ENCODE results near the gene KRTAP10-10.
"Not testable (repeated sequence)": the region's sequence is repeated elsewhere in the genome, so short reads cannot be mapped to it uniquely, and the experiment has no call there.

KRTAP10-10 gene

DNA sequence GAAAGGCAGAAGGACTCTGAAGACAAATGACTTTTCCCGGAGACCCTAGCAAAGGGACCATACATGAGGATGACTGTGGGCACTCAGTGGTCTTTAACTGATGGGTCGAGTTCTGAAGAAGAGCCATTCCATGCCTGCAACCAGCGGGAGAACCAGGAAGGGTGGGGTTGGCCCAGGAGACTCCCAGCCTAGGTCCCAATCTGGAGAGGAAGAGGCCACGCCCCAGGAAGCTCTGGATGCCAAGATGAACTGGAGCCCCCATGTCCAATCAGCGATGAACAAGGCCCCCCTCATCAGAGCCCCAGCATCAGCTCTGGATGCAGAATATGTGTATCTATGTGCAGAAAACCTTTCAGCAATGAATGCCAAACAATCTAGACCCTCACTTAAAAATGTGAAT is 3.6 kb downstream of the KRTAP10-10 start:
- H3K9me2 ChIP-seq (replicated peaks; ENCODE audit: insufficient read depth, low read length), result no peaks in the 10 kb centered on the region
- peaks cover 80% of the 10 kb centered on the region for H3K27me3 ChIP-seq (replicated peaks; ENCODE audit: insufficient read depth, low read length)
- H3F3A ChIP-seq (ENCODE audit: insufficient read depth, low read length), result no peaks in the 10 kb centered on the region
- no peak for TF ChIP-seq EZH2 (optimal IDR thresholded peaks at IDR 0.05; ENCODE audit: low read depth, low read length)
- TF ChIP-seq, protein P1, sequence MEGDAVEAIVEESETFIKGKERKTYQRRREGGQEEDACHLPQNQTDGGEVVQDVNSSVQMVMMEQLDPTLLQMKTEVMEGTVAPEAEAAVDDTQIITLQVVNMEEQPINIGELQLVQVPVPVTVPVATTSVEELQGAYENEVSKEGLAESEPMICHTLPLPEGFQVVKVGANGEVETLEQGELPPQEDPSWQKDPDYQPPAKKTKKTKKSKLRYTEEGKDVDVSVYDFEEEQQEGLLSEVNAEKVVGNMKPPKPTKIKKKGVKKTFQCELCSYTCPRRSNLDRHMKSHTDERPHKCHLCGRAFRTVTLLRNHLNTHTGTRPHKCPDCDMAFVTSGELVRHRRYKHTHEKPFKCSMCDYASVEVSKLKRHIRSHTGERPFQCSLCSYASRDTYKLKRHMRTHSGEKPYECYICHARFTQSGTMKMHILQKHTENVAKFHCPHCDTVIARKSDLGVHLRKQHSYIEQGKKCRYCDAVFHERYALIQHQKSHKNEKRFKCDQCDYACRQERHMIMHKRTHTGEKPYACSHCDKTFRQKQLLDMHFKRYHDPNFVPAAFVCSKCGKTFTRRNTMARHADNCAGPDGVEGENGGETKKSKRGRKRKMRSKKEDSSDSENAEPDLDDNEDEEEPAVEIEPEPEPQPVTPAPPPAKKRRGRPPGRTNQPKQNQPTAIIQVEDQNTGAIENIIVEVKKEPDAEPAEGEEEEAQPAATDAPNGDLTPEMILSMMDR (IDR thresholded peaks at IDR 0.05; ENCODE audit: low read length), result no peak
- TF ChIP-seq EZH2phosphoT487 (IDR thresholded peaks at IDR 0.05; ENCODE audit: low read length), result no peak
- H3K4me1 ChIP-seq (ENCODE audit: low read length), result no peaks in the 10 kb centered on the region
- H3K27ac ChIP-seq (ENCODE audit: low read length), result no peak overlapping the region
- H3K9me3 ChIP-seq (replicated peaks; ENCODE audit: insufficient read depth, low read length), result no peaks in the 10 kb centered on the region; the same call in 1 of the 2 replicates
- DNase-seq, result no peak
- no peak overlapping the region for H3K4me3 ChIP-seq (ENCODE audit: low read length)
- no peaks in the 10 kb centered on the region for H3K36me3 ChIP-seq (replicated peaks; ENCODE audit: insufficient read depth, low read length)
- H2AFZ ChIP-seq (ENCODE audit: low read length), result no peak overlapping the region
- no peak overlapping the region for H3K4me2 ChIP-seq (ENCODE audit: low read depth, low read length)
- H3K9ac ChIP-seq (ENCODE audit: low read length), result no peak overlapping the region
- H4K20me1 ChIP-seq (ENCODE audit: insufficient read depth, low read length), result no peaks in the 10 kb centered on the region
- H3K79me2 ChIP-seq (ENCODE audit: low read length), result no peaks in the 10 kb centered on the region

DNA sequence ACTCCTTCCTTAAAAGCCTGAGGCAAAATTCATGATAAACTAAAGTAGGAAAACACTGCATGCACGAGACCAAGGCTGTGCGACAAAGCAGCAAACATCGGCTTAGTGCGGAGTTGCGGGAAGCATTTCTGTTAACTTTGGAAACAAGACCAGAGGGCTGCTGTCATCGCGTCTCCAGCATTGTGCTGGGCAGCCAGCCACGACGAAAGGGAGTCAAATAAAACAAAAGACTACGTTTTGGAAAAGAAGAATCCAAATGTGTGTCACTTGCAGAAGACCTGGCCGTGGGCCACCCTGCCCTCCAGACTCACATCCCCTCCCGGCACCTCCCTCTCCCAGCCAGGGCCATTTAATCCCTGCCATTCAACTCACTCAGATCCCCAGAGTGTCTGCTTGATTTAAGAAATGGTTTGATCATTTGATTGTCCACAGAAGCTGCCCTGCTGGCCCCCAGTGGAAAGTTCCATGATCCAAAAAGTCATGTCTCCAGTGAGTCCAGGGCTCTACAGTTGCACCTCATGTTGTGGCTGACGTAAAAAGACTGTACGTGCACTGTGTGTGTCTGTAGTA is 6.7 kb downstream of the KRTAP10-10 start:
- Histone ChIP-seq H2AFZ (ENCODE audit: low read length) (no peak overlapping the region), H3K27me3 (replicated peaks; ENCODE audit: insufficient read depth, low read length) (peaks cover 93% of the 10 kb centered on the region), H3K4me2 (ENCODE audit: low read depth, low read length) (no peak overlapping the region), H3K4me3 (ENCODE audit: low read length) (no peak overlapping the region), H3K9me3 (replicated peaks; ENCODE audit: insufficient read depth, low read length) (no peaks in the 10 kb centered on the region; the same call in 1 of the 2 replicates), H4K20me1 (ENCODE audit: insufficient read depth, low read length) (no peaks in the 10 kb centered on the region), H3K27ac (ENCODE audit: low read length) (no peak overlapping the region), H3K79me2 (ENCODE audit: low read length) (no peaks in the 10 kb centered on the region), H3K9me2 (replicated peaks; ENCODE audit: insufficient read depth, low read length) (no peaks in the 10 kb centered on the region), H3K36me3 (replicated peaks; ENCODE audit: insufficient read depth, low read length) (no peaks in the 10 kb centered on the region), H3F3A (ENCODE audit: insufficient read depth, low read length) (no peaks in the 10 kb centered on the region), H3K9ac (ENCODE audit: low read length) (no peak overlapping the region), H3K4me1 (ENCODE audit: low read length) (no peaks in the 10 kb centered on the region)
- DNase-seq, result no peak
- TF ChIP-seq, protein P1 (IDR thresholded peaks at IDR 0.05; ENCODE audit: low read length), result no peak
- no peak for TF ChIP-seq EZH2 (optimal IDR thresholded peaks at IDR 0.05; ENCODE audit: low read depth, low read length)
- no peak for TF ChIP-seq EZH2phosphoT487 (IDR thresholded peaks at IDR 0.05; ENCODE audit: low read length)

GRCh38 chr21:44644878-44645277 is 7.7 kb downstream of the KRTAP10-10 start:
- TF ChIP-seq, protein P1 (IDR thresholded peaks at IDR 0.05; ENCODE audit: low read length), result no peak
- DNase-seq, result no peak
- Histone ChIP-seq H3K9me2 (replicated peaks; ENCODE audit: insufficient read depth, low read length) (no peaks in the 10 kb centered on the region), H3K9ac (ENCODE audit: low read length) (no peak overlapping the region), H4K20me1 (ENCODE audit: insufficient read depth, low read length) (no peaks in the 10 kb centered on the region), H3K27ac (ENCODE audit: low read length) (no peak overlapping the region), H3K79me2 (ENCODE audit: low read length) (no peaks in the 10 kb centered on the region), H3F3A (ENCODE audit: insufficient read depth, low read length) (no peaks in the 10 kb centered on the region), H3K4me3 (ENCODE audit: low read length) (no peak overlapping the region), H3K36me3 (replicated peaks; ENCODE audit: insufficient read depth, low read length) (no peaks in the 10 kb centered on the region), H3K27me3 (replicated peaks; ENCODE audit: insufficient read depth, low read length) (peaks cover 95% of the 10 kb centered on the region), H3K4me1 (ENCODE audit: low read length) (no peaks in the 10 kb centered on the region), H3K4me2 (ENCODE audit: low read depth, low read length) (no peak overlapping the region), H2AFZ (ENCODE audit: low read length) (no peak overlapping the region), H3K9me3 (replicated peaks; ENCODE audit: insufficient read depth, low read length) (no peaks in the 10 kb centered on the region; the same call in 1 of the 2 replicates)

- not testable (repeated sequence) for H3K27ac ChIP-seq (ENCODE audit: low read length); H3K4me3 ChIP-seq (ENCODE audit: low read length); H3K9me3 ChIP-seq (replicated peaks; ENCODE audit: insufficient read depth, low read length); H2AFZ ChIP-seq (ENCODE audit: low read length); H3K79me2 ChIP-seq (ENCODE audit: low read length); H3K9me2 ChIP-seq (replicated peaks; ENCODE audit: insufficient read depth, low read length); H3K4me1 ChIP-seq (ENCODE audit: low read length); H3K4me2 ChIP-seq (ENCODE audit: low read depth, low read length); H3K36me3 ChIP-seq (replicated peaks; ENCODE audit: insufficient read depth, low read length); H3K9ac ChIP-seq (ENCODE audit: low read length); H4K20me1 ChIP-seq (ENCODE audit: insufficient read depth, low read length); DNase-seq; H3F3A ChIP-seq (ENCODE audit: insufficient read depth, low read length)
- H3K27me3 ChIP-seq (replicated peaks; ENCODE audit: insufficient read depth, low read length), result peaks cover 95% of the 10 kb centered on the region
Measured at GRCh38 chr21:44646366-44647221, 9.4 kb downstream of the KRTAP10-10 start, which contains the start of gene KRTAP10-11. KRTAP10-11 (plus strand) TSS chr21:44646414; CDS start chr21:44646459, 45 bp downstream.
